8988T (cell line): Measurements from ENCODE around the gene PIK3CD.
A peak's percentile ranks its signal among the peaks of the same experiment; 100 is the strongest.
"Not testable (repeated sequence)": the region's sequence is repeated elsewhere in the genome, so short reads cannot be mapped to it uniquely, and the experiment has no call there.

Experiments
- DNase-seq: peaks from one replicate; pipeline ENCODE4 v3.0.0; 2011

Gene PIK3CD

GRCh38 chr1:9654834-9655723 lies 3.5 kb downstream of the PIK3CD start:
- no peak for DNase-seq

GRCh38 chr1:9655836-9656235 lies 4.3 kb downstream of the PIK3CD start:
- DNase-seq = no peak

GRCh38 chr1:9657521-9658032 lies 6.0 kb downstream of the PIK3CD start:
- DNase-seq = no peak

GRCh38 chr1:9658199-9658598 lies 6.7 kb downstream of the PIK3CD start:
- no peak for DNase-seq

GRCh38 chr1:9659328-9659727 lies 7.8 kb downstream of the PIK3CD start:
- no peak for DNase-seq

- DNase-seq = no peak
These were observed 11.7 kb downstream of the PIK3CD start for GRCh38 chr1:9663257-9663656.

GRCh38 chr1:9665193-9665592 lies 13.7 kb downstream of the PIK3CD start:
- DNase-seq = no peak

- no peak for DNase-seq
These were observed 16.5 kb downstream of the PIK3CD start for GRCh38 chr1:9668080-9668479.

GRCh38 chr1:9670085-9670484 lies 18.6 kb downstream of the PIK3CD start:
- no peak for DNase-seq

GRCh38 chr1:9671377-9672140 lies 20.0 kb downstream of the PIK3CD start:
- no peak for DNase-seq

GRCh38 chr1:9672444-9672843 lies 20.9 kb downstream of the PIK3CD start:
- DNase-seq = no peak

GRCh38 chr1:9675393-9675792 lies 23.9 kb downstream of the PIK3CD start:
- no peak for DNase-seq

- DNase-seq = not testable (repeated sequence)
These were observed 24.6 kb downstream of the PIK3CD start for GRCh38 chr1:9676128-9676527.

GRCh38 chr1:9676815-9677393 lies 25.4 kb downstream of the PIK3CD start:
- DNase-seq = no peak

GRCh38 chr1:9680091-9680490 lies 28.6 kb downstream of the PIK3CD start:
- no peak for DNase-seq

GRCh38 chr1:9680828-9681227 lies 29.3 kb downstream of the PIK3CD start:
- no peak for DNase-seq

- no peak for DNase-seq
These were observed 33.3 kb downstream of the PIK3CD start for GRCh38 chr1:9684801-9685200.

GRCh38 chr1:9687120-9687873 lies 35.8 kb downstream of the PIK3CD start:
- peak; percentile 48 for DNase-seq

- DNase-seq = no peak
These were observed 36.5 kb downstream of the PIK3CD start for GRCh38 chr1:9687874-9688582.

- no peak for DNase-seq
These were observed 37.1 kb downstream of the PIK3CD start for GRCh38 chr1:9688599-9688998.

- DNase-seq = peak; percentile 31
These were observed 37.6 kb downstream of the PIK3CD start for GRCh38 chr1:9689011-9689706.
